ENCODE measurements around the gene DCLK3.

- TF ChIP-seq POLR2A (IDR thresholded peaks at IDR 0.05; ENCODE audit: low read depth, low read length) (no peak), SPI1 (IDR thresholded peaks at IDR 0.05; ENCODE audit: low read depth, low read length) (no peak), POU2F2 (IDR thresholded peaks at IDR 0.05; ENCODE audit: low read depth, low read length) (no peak)
Measured at GRCh38 chr3:36669764-36670163, 94.6 kb downstream of the DCLK3 start.

Measured in GM12891 (cell line).